Smooth muscle cell (in vitro differentiated cells): ENCODE measurements around the gene MUCL3. TPM values are rescaled to one million over a fixed set of nuclear protein-coding genes. Genes with fewer than 3 reads are reported as not detected.
"Not testable (repeated sequence)": the region's sequence is repeated elsewhere in the genome, so short reads cannot be mapped to it uniquely, and the experiment has no call there.

Experiments used
- DNase-seq: peaks from one replicate; lab custom pipeline; 2025; ENCODE audit not compliant: unreplicated experiment; lab: John Stamatoyannopoulos, UW
- H2AFZ ChIP-seq: fragments of 200-600 bp; sonication (generic); 2 replicates; pipeline ENCODE4 v1.6.0; 2016; ENCODE audit warnings: antibody characterized with exemption, low read depth, mild to moderate bottlenecking
- H3F3A ChIP-seq: fragments of 200-600 bp; sonication (generic); 2 replicates; pipeline ENCODE4 v1.6.0; 2017; ENCODE audit warnings: antibody characterized with exemption, low read depth
- H3K27ac ChIP-seq: fragments of 200-600 bp; sonication (generic); 2 replicates; pipeline ENCODE4 v1.5.1; 2016; ENCODE audit warnings: low read depth, mild to moderate bottlenecking
- H3K27me3 ChIP-seq: fragments of 200-600 bp; sonication (generic); 2 replicates; pipeline ENCODE4 v1.6.1; 2016; ENCODE audit warnings: low read depth, mild to moderate bottlenecking
- H3K36me3 ChIP-seq: fragments of 200-600 bp; sonication (generic); 2 replicates; pipeline ENCODE4 v1.5.1; 2016; ENCODE audit warnings: low read depth
- H3K4me1 ChIP-seq: fragments of 200-600 bp; sonication (generic); 2 replicates; pipeline ENCODE4 v1.5.1; 2016; ENCODE audit warnings: low read depth
- H3K4me2 ChIP-seq: fragments of 200-600 bp; sonication (generic); 2 replicates; pipeline ENCODE4 v1.6.0; 2016; ENCODE audit warnings: mild to moderate bottlenecking
- H3K4me3 ChIP-seq: fragments of 200-600 bp; sonication (generic); 2 replicates; pipeline ENCODE4 v1.5.1; 2016; ENCODE audit warnings: mild to moderate bottlenecking
- H3K79me2 ChIP-seq: fragments of 200-600 bp; sonication (generic); 2 replicates; pipeline ENCODE4 v1.6.0; 2016; ENCODE audit warnings: low read depth, mild to moderate bottlenecking
- H3K9ac ChIP-seq: fragments of 200-600 bp; sonication (generic); 2 replicates; pipeline ENCODE4 v1.6.0; 2016; ENCODE audit warnings: low read depth
- H3K9me3 ChIP-seq: fragments of 200-600 bp; sonication (generic); replicated peaks from 2 replicates; pipeline ENCODE4 v1.5.1; 2016; ENCODE audit warnings: low read depth
- H4K20me1 ChIP-seq: fragments of 200-600 bp; sonication (generic); 2 replicates; pipeline ENCODE4 v1.6.0; 2016; ENCODE audit warnings: low read depth
- CTCF ChIP-seq: fragments of 200-600 bp; sonication (generic); IDR thresholded peaks from 2 replicates; pipeline ENCODE4 v1.5.1; 2017; ENCODE audit warnings: borderline replicate concordance, mild to moderate bottlenecking, antibody characterized with exemption; ENCODE audit not compliant: insufficient read depth, poor library complexity, severe bottlenecking
- WGBS: methylation state at CpG from one replicate; pipeline ENCODE4 v1.1.7; 2016; ENCODE audit warnings: low lambda C conversion rate; 5-methylcytosine and 5-hydroxymethylcytosine counted together
- polyA plus RNA-seq: library from polyadenylated mRNA; unstranded; fragments of >200 nt; fragmentation: Nextera tagmentation; extraction: Ambion mirVana; gene quantifications from 2 replicates; pipeline ENCODE4 v1.2.1, GENCODE V29; 2016
- total RNA-seq: library from RNA; depleted of rRNA; stranded (reverse); fragments of >200 nt; gene quantifications from 2 replicates; pipeline ENCODE4 v1.2.3, GENCODE V29; 2014

MUCL3 gene
- total and polyA plus RNA-seq, 2 experiments from 2014 or later: 0.31 TPM; not detected in 1

- H4K20me1 ChIP-seq: no peaks in the 10 kb centered on the region
- no peak for TF ChIP-seq CTCF
- no peak for DNase-seq
- H3K79me2 ChIP-seq: no peaks in the 10 kb centered on the region
- H3K36me3 ChIP-seq: no peaks in the 10 kb centered on the region
- WGBS: 71% methylated on average over 5 of the region's 5 CpGs
- H3K27ac ChIP-seq: no peak overlapping the region
- no peak overlapping the region for H3K9ac ChIP-seq
- peaks cover 17% of the 10 kb centered on the region for H3F3A ChIP-seq
- H3K4me2 ChIP-seq: no peak overlapping the region
- peaks cover 5% of the 10 kb centered on the region for H3K4me1 ChIP-seq
- no peaks in the 10 kb centered on the region for H3K9me3 ChIP-seq
- H3K27me3 ChIP-seq: no peaks in the 10 kb centered on the region
- H2AFZ ChIP-seq: no peak overlapping the region
- no peak overlapping the region for H3K4me3 ChIP-seq
Observed at GRCh38 chr6:30902709-30903108, 38.1 kb upstream of the MUCL3 start.

- Histone ChIP-seq H3K9ac (no peak overlapping the region), H3K4me3 (no peak overlapping the region), H3F3A (peaks cover 17% of the 10 kb centered on the region), H3K9me3 (no peaks in the 10 kb centered on the region), H3K4me2 (no peak overlapping the region), H3K4me1 (peaks cover 5% of the 10 kb centered on the region), H3K36me3 (no peaks in the 10 kb centered on the region), H4K20me1 (no peaks in the 10 kb centered on the region), H2AFZ (no peak overlapping the region), H3K27me3 (no peaks in the 10 kb centered on the region), H3K79me2 (no peaks in the 10 kb centered on the region), H3K27ac (no peak overlapping the region)
- WGBS: 92% methylated on average over 4 of the region's 4 CpGs
- TF ChIP-seq CTCF: no peak
- no peak for DNase-seq
Observed at GRCh38 chr6:30903236-30903635, 37.5 kb upstream of the MUCL3 start.

GRCh38 chr6:30907290-30907757 is 33.4 kb upstream of the MUCL3 start:
- H4K20me1 ChIP-seq, H3K9ac ChIP-seq, H3K9me3 ChIP-seq, H3K27me3 ChIP-seq, DNase-seq, H3K36me3 ChIP-seq: not testable (repeated sequence)
- peaks cover 12% of the 10 kb centered on the region for H3K79me2 ChIP-seq
- peak overlapping the region; percentile 74 for H3K27ac ChIP-seq
- peak overlapping the region; percentile 97 for H2AFZ ChIP-seq
- H3K4me1 ChIP-seq: peaks cover 11% of the 10 kb centered on the region
- H3K4me3 ChIP-seq: peak overlapping the region; percentile 100
- 67% methylated on average over 15 of the region's 16 CpGs for WGBS
- peaks cover 17% of the 10 kb centered on the region for H3F3A ChIP-seq
- H3K4me2 ChIP-seq: peak overlapping the region; percentile 94

- 1% methylated on average over 49 of the region's 49 CpGs for WGBS
- TF ChIP-seq CTCF: no peak
Observed at GRCh38 chr6:30907758-30908591, 32.8 kb upstream of the MUCL3 start, which contains the start of gene GTF2H4. Gene GTF2H4, plus strand, starts transcription at chr6:30908207.

More at GRCh38 chr6:30907758-30908591, 32.8 kb upstream of the MUCL3 start, which contains the start of gene GTF2H4:
- H3K4me2 ChIP-seq: peak within 1 kb of the TSS; percentile 94
- H3K36me3 ChIP-seq: no peaks in the 10 kb centered on the region
- peaks cover 22% of the 10 kb centered on the region for H3F3A ChIP-seq
- H3K27me3 ChIP-seq: no peaks in the 10 kb centered on the region
- H3K9me3 ChIP-seq: no peaks in the 10 kb centered on the region
- H3K9ac ChIP-seq: peak within 1 kb of the TSS; percentile 82
- H3K4me3 ChIP-seq: peak within 1 kb of the TSS; percentile 100
- peak within 1 kb of the TSS; percentile 74 for H3K27ac ChIP-seq
- peak; percentile 74 for DNase-seq
- no peaks in the 10 kb centered on the region for H4K20me1 ChIP-seq
- H2AFZ ChIP-seq: peak within 1 kb of the TSS; percentile 97
- peaks cover 11% of the 10 kb centered on the region for H3K4me1 ChIP-seq
- peaks cover 12% of the 10 kb centered on the region for H3K79me2 ChIP-seq
